Neural cell (in vitro differentiated cells): ENCODE data around the gene OR2S2. TPM values are rescaled to one million over a fixed set of nuclear protein-coding genes. Genes with fewer than 3 reads are reported as not detected.

Source experiments
- H2AFZ ChIP-seq: fragments of 200-600, 300-800 bp; sonication (generic), shearing (Covaris generic); 2 replicates; pipeline ENCODE4 v1.6.0; 2014; ENCODE audit warnings: low read depth, mild to moderate bottlenecking, antibody characterized with exemption, low read length, moderate library complexity
- H3F3A ChIP-seq: fragments of 200-600 bp; shearing (Covaris generic); 2 replicates; pipeline ENCODE4 v1.6.1; 2016; ENCODE audit warnings: mild to moderate bottlenecking, moderate library complexity, mixed read lengths, antibody characterized with exemption, low read length; ENCODE audit not compliant: insufficient read depth, poor library complexity, severe bottlenecking
- H3K27ac ChIP-seq: fragments of 200-600, 300-800 bp; sonication (generic), shearing (Covaris generic); 2 replicates; pipeline ENCODE4 v1.5.1; 2014; ENCODE audit warnings: mild to moderate bottlenecking, low read length, moderate library complexity
- H3K27me3 ChIP-seq: fragments of 300-800, 200-600 bp; sonication (generic), shearing (Covaris generic); 2 replicates; pipeline ENCODE4 v1.6.0; 2014; ENCODE audit warnings: mild to moderate bottlenecking, low read depth, low read length, moderate library complexity; ENCODE audit not compliant: insufficient read depth
- H3K36me3 ChIP-seq: fragments of 300-800, 200-600 bp; sonication (generic), shearing (Covaris generic); 2 replicates; pipeline ENCODE4 v1.5.1; 2014; ENCODE audit warnings: mild to moderate bottlenecking, antibody characterized with exemption, low read length, moderate library complexity; ENCODE audit not compliant: insufficient read depth
- H3K4me2 ChIP-seq: fragments of 300-800, 200-600 bp; sonication (generic), shearing (Covaris generic); 2 replicates; pipeline ENCODE4 v1.6.0; 2014; ENCODE audit warnings: mild to moderate bottlenecking, low read length
- H3K4me3 ChIP-seq: fragments of 300-800, 200-600 bp; sonication (generic), shearing (Covaris generic); 2 replicates; pipeline ENCODE4 v1.5.1; 2014; ENCODE audit warnings: mild to moderate bottlenecking, low read length, moderate library complexity
- H3K79me2 ChIP-seq: fragments of 200-600 bp; shearing (Covaris generic); replicated peaks from 2 replicates; pipeline ENCODE4 v1.6.0; 2014; ENCODE audit warnings: mild to moderate bottlenecking, low read length, moderate library complexity; ENCODE audit not compliant: insufficient read depth
- H3K9ac ChIP-seq: fragments of 300-800, 200-600 bp; sonication (generic), shearing (Covaris generic); 2 replicates; pipeline ENCODE4 v1.6.1; 2016; ENCODE audit warnings: mild to moderate bottlenecking, low read length, mixed read lengths
- H3K9me2 ChIP-seq: fragments of 200-600 bp; shearing (Covaris generic); 2 replicates; pipeline ENCODE4 v1.6.1; 2016; ENCODE audit warnings: mild to moderate bottlenecking, low read length, mixed read lengths; ENCODE audit not compliant: insufficient read depth
- H3K9me3 ChIP-seq: fragments of 200-600, 300-800 bp; sonication (generic), shearing (Covaris generic); 2 replicates; pipeline ENCODE4 v1.6.1; 2016; ENCODE audit warnings: mild to moderate bottlenecking, mixed run types, low read length, moderate library complexity, mixed read lengths
- H4K20me1 ChIP-seq: fragments of 200-600 bp; shearing (Covaris generic); 2 replicates; pipeline ENCODE4 v1.6.1; 2016; ENCODE audit warnings: mild to moderate bottlenecking, mixed run types; ENCODE audit not compliant: insufficient read depth
- CTCF ChIP-seq: fragments of 450-650 bp; IDR thresholded peaks from 2 replicates; pipeline ENCODE4 v1.5.1; 2014; ENCODE audit warnings: antibody characterized with exemption, mild to moderate bottlenecking, moderate library complexity; ENCODE audit not compliant: poor library complexity, severe bottlenecking
- EP300 ChIP-seq: fragments of 450-650 bp; conservative IDR thresholded peaks from 2 replicates; pipeline ENCODE4 v1.6.1; 2014; ENCODE audit warnings: antibody characterized with exemption, mild to moderate bottlenecking, moderate library complexity; ENCODE audit not compliant: poor library complexity, severe bottlenecking
- EZH2 ChIP-seq: fragments of 200-600, 300-800 bp; shearing (Covaris generic), sonication (generic); IDR thresholded peaks from 2 replicates; pipeline ENCODE4 v1.6.1; 2014; ENCODE audit warnings: antibody characterized with exemption, low read length, borderline replicate concordance, mild to moderate bottlenecking; ENCODE audit not compliant: insufficient read depth, poor library complexity, severe bottlenecking
- MXI1 ChIP-seq: fragments of 450-650 bp; conservative IDR thresholded peaks from 2 replicates; pipeline ENCODE4 v1.6.1; 2014; ENCODE audit warnings: antibody characterized with exemption, mild to moderate bottlenecking; ENCODE audit not compliant: poor library complexity, severe bottlenecking
- POLR2AphosphoS5 ChIP-seq: IDR thresholded peaks from 2 replicates; pipeline ENCODE4 v1.6.1; 2012
- RAD21 ChIP-seq: fragments of 450-650 bp; conservative IDR thresholded peaks from 2 replicates; pipeline ENCODE4 v1.6.1; 2014; ENCODE audit warnings: antibody characterized with exemption, mild to moderate bottlenecking, moderate library complexity
- REST ChIP-seq: IDR thresholded peaks from 2 replicates; pipeline ENCODE4 v1.6.1; 2012; ENCODE audit warnings: borderline replicate concordance
- SMC3 ChIP-seq: fragments of 450-650 bp; conservative IDR thresholded peaks from 2 replicates; pipeline ENCODE4 v1.6.1; 2014; ENCODE audit warnings: antibody characterized with exemption, mild to moderate bottlenecking, moderate library complexity; ENCODE audit not compliant: poor library complexity
- TAF1 ChIP-seq: IDR thresholded peaks from 2 replicates; pipeline ENCODE4 v1.6.1; 2012; ENCODE audit warnings: low read depth
- polyA plus RNA-seq: library from polyadenylated mRNA; depleted of rRNA; stranded (reverse); fragments of >200 nt; gene quantifications from 2 replicates; pipeline ENCODE4 v1.2.3, GENCODE V29; 2014

OR2S2 gene
- polyA plus RNA-seq, 1 donor from 2014 or later, result not detected

- no peaks in the 10 kb centered on the region for H3K27me3 ChIP-seq
- H3K9ac ChIP-seq, result no peak overlapping the region
- H3K27ac ChIP-seq, result no peak overlapping the region
- no peaks in the 10 kb centered on the region for H3F3A ChIP-seq
- no peaks in the 10 kb centered on the region for H3K9me2 ChIP-seq
- no peak for TF ChIP-seq TAF1
- H3K79me2 ChIP-seq, result no peaks in the 10 kb centered on the region
- H3K4me2 ChIP-seq, result no peak overlapping the region
- H4K20me1 ChIP-seq, result no peaks in the 10 kb centered on the region
- H3K36me3 ChIP-seq, result no peaks in the 10 kb centered on the region
- no peaks in the 10 kb centered on the region for H3K9me3 ChIP-seq
- H2AFZ ChIP-seq, result no peak overlapping the region
- no peak overlapping the region for H3K4me3 ChIP-seq
Observed at GRCh38 chr9:35917261-35917660, 40.7 kb downstream of the OR2S2 start.

GRCh38 chr9:35915681-35916294, 42.2 kb downstream of the OR2S2 start:
- no peaks in the 10 kb centered on the region for H3K27me3 ChIP-seq
- no peak for TF ChIP-seq SMC3
- TF ChIP-seq TAF1, result no peak
- TF ChIP-seq EP300, result no peak
- TF ChIP-seq RAD21, result no peak
- no peak for TF ChIP-seq POLR2AphosphoS5
- no peak for TF ChIP-seq REST
- TF ChIP-seq EZH2, result no peak
- TF ChIP-seq MXI1, result no peak
- no peak for TF ChIP-seq CTCF
- no peaks in the 10 kb centered on the region for H3K36me3 ChIP-seq
- H3K27ac ChIP-seq, result no peak overlapping the region
- H3K4me2 ChIP-seq, result no peak overlapping the region
- no peaks in the 10 kb centered on the region for H3K9me2 ChIP-seq
- no peaks in the 10 kb centered on the region for H4K20me1 ChIP-seq
- H3F3A ChIP-seq, result no peaks in the 10 kb centered on the region
- no peak overlapping the region for H3K4me3 ChIP-seq
- H3K9ac ChIP-seq, result no peak overlapping the region
- no peaks in the 10 kb centered on the region for H3K79me2 ChIP-seq
- H3K9me3 ChIP-seq, result no peaks in the 10 kb centered on the region
- H2AFZ ChIP-seq, result no peak overlapping the region
